Measurements from ENCODE around the gene OR13C9. TPM values are rescaled to one million over a fixed set of nuclear protein-coding genes. Genes with fewer than 3 reads are reported as not detected.
"Not testable (repeated sequence)": the region's sequence is repeated elsewhere in the genome, so short reads cannot be mapped to it uniquely, and the experiment has no call there.

The OR13C9 gene
- polyA plus RNA-seq, 3 donors: not detected

DNA sequence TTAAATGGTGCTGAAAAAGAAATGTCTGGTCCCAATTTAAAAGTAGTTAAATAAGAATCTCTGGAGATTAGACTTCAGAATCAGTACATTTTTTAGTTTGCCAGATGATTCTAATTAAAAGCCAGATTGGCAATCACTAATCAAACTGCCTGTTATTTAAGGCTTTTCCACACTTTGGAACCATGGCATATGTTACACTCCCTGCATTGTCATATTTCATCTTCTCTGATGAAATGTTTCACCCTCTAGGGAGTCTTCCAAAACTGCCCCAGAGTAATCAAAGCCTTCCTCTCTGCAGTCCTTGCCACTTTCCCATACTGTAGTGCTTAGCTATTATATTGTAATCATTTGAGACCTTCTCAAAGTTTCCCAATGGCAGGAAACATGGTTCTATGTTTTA is 17.5 kb upstream of the OR13C9 start:
- H3K4me2 ChIP-seq (replicated peaks; ENCODE audit: extremely low read depth, low read length, poor library complexity, severe bottlenecking): no peak overlapping the region
- intact Hi-C loops (cut with micrococcal nuclease): no loop called here
- no peak overlapping the region for H3K4me3 ChIP-seq (replicated peaks in 1 of 3; ENCODE audit: low read depth in 2 of 3, low read length in 3 of 3)
- DNase-seq: no peak
- no peaks in the 10 kb centered on the region for H4K20me1 ChIP-seq (ENCODE audit: insufficient read depth, low read length)
- TF ChIP-seq, protein P1, sequence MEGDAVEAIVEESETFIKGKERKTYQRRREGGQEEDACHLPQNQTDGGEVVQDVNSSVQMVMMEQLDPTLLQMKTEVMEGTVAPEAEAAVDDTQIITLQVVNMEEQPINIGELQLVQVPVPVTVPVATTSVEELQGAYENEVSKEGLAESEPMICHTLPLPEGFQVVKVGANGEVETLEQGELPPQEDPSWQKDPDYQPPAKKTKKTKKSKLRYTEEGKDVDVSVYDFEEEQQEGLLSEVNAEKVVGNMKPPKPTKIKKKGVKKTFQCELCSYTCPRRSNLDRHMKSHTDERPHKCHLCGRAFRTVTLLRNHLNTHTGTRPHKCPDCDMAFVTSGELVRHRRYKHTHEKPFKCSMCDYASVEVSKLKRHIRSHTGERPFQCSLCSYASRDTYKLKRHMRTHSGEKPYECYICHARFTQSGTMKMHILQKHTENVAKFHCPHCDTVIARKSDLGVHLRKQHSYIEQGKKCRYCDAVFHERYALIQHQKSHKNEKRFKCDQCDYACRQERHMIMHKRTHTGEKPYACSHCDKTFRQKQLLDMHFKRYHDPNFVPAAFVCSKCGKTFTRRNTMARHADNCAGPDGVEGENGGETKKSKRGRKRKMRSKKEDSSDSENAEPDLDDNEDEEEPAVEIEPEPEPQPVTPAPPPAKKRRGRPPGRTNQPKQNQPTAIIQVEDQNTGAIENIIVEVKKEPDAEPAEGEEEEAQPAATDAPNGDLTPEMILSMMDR (IDR thresholded peaks at IDR 0.05): no peak
- Mint-ChIP-seq H3K36me3 (no peaks in the 10 kb centered on the region), H3K9me3 (peaks cover 7 to 32% (median 25%) of the 10 kb centered on the region in 7 donors), H3K4me3 (no peak overlapping the region), H3K27me3 (ENCODE audit: low read depth in 3 of 3) (peaks cover 0 to 2% (median 0%) of the 10 kb centered on the region in 3 donors), H3K4me1 (no peaks in the 10 kb centered on the region), H3K27ac (no peak overlapping the region)
- H3K36me3 ChIP-seq (replicated peaks in 1 of 2; ENCODE audit: control insufficient read depth in 1 of 2, insufficient read depth in 2 of 2, low read length in 2 of 2): no peaks in the 10 kb centered on the region
- H3K79me2 ChIP-seq (ENCODE audit: insufficient read depth, low read length): no peaks in the 10 kb centered on the region
- H3K27me3 ChIP-seq (ENCODE audit: control insufficient read depth in 2 of 2, insufficient read depth in 2 of 2, low read length in 2 of 2): no peaks in the 10 kb centered on the region
- H3K27ac ChIP-seq (ENCODE audit: low read depth in 1 of 2, low read length in 2 of 2): no peak overlapping the region
- H2AFZ ChIP-seq (ENCODE audit: insufficient read depth, low read depth, low read length, poor library complexity, severe bottlenecking): no peak overlapping the region
- H3K9ac ChIP-seq (ENCODE audit: insufficient read depth, low read length, poor library complexity, severe bottlenecking): no peak overlapping the region
- peaks cover 16 to 39% of the 10 kb centered on the region in 2 donors for H3K9me3 ChIP-seq (replicated peaks in 1 of 2; ENCODE audit: control insufficient read depth in 1 of 2, insufficient read depth in 1 of 2, low read length in 2 of 2)
- no peaks in the 10 kb centered on the region for H3K4me1 ChIP-seq (ENCODE audit: control insufficient read depth in 1 of 2, insufficient read depth in 2 of 2, low read length in 2 of 2)

- H3K4me3 Mint-ChIP-seq: no peak overlapping the region
- no peaks in the 10 kb centered on the region for H3K36me3 ChIP-seq (replicated peaks in 1 of 2; ENCODE audit: control insufficient read depth in 1 of 2, insufficient read depth in 2 of 2, low read length in 2 of 2)
- peaks cover 16 to 39% of the 10 kb centered on the region in 2 donors for H3K9me3 ChIP-seq (replicated peaks in 1 of 2; ENCODE audit: control insufficient read depth in 1 of 2, insufficient read depth in 1 of 2, low read length in 2 of 2)
- no peaks in the 10 kb centered on the region for H3K4me1 ChIP-seq (ENCODE audit: control insufficient read depth in 1 of 2, insufficient read depth in 2 of 2, low read length in 2 of 2)
- no peak overlapping the region for H2AFZ ChIP-seq (ENCODE audit: insufficient read depth, low read depth, low read length, poor library complexity, severe bottlenecking)
- intact Hi-C loops (cut with micrococcal nuclease): no loop called here
- WGBS (ENCODE audit: insufficient coverage): 96% methylated on average over 28 of the region's 30 CpGs
- no peaks in the 10 kb centered on the region for H3K79me2 ChIP-seq (ENCODE audit: insufficient read depth, low read length)
- no peaks in the 10 kb centered on the region for H4K20me1 ChIP-seq (ENCODE audit: insufficient read depth, low read length)
- H3K9ac ChIP-seq (ENCODE audit: insufficient read depth, low read length, poor library complexity, severe bottlenecking): no peak overlapping the region
- no peaks in the 10 kb centered on the region for H3K4me1 Mint-ChIP-seq
- no peak for DNase-seq
- TF ChIP-seq, protein P1 (IDR thresholded peaks at IDR 0.05): no peak
- no peaks in the 10 kb centered on the region for H3K36me3 Mint-ChIP-seq
- H3K27ac Mint-ChIP-seq: no peak overlapping the region
- no peaks in the 10 kb centered on the region for H3K27me3 ChIP-seq (ENCODE audit: control insufficient read depth in 2 of 2, insufficient read depth in 2 of 2, low read length in 2 of 2)
- no peak overlapping the region for H3K4me3 ChIP-seq (replicated peaks in 1 of 3; ENCODE audit: low read depth in 2 of 3, low read length in 3 of 3)
- H3K9me3 Mint-ChIP-seq: peaks cover 7 to 32% (median 25%) of the 10 kb centered on the region in 7 donors
- H3K27ac ChIP-seq (ENCODE audit: low read depth in 1 of 2, low read length in 2 of 2): no peak overlapping the region
- H3K4me2 ChIP-seq (replicated peaks; ENCODE audit: extremely low read depth, low read length, poor library complexity, severe bottlenecking): no peak overlapping the region
- H3K27me3 Mint-ChIP-seq (ENCODE audit: low read depth in 3 of 3): peaks cover 0 to 2% (median 0%) of the 10 kb centered on the region in 3 donors
These were observed 16.0 kb upstream of the OR13C9 start for GRCh38 chr9:104633976-104634520.

DNA sequence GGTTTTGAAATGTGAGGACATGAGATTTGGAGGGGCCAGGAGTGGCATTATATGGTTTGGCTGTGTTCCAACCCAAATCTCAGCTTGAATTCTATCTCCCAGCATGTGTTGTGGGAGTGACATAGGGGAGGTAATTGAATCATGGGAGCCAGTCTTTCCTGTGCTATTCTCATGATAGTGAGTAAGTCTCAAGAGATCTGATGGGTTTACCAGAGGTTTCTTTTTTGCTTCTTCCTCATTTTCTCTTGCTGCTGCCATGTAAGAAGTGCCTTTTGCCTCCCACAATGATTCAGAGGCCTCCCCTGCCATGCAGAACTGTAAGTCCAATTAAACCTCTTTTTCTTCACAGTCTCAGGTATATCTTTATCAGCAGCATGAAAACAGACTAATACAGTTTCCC is 8.0 kb upstream of the OR13C9 start:
- H3K4me3 ChIP-seq (replicated peaks in 1 of 3; ENCODE audit: low read depth in 2 of 3, low read length in 3 of 3); intact Hi-C loops (cut with micrococcal nuclease); H2AFZ ChIP-seq (ENCODE audit: insufficient read depth, low read depth, low read length, poor library complexity, severe bottlenecking); H3K9me3 Mint-ChIP-seq; H3K79me2 ChIP-seq (ENCODE audit: insufficient read depth, low read length); H3K4me1 Mint-ChIP-seq; H3K27ac ChIP-seq (ENCODE audit: low read depth in 1 of 2, low read length in 2 of 2); H3K4me1 ChIP-seq (ENCODE audit: control insufficient read depth in 1 of 2, insufficient read depth in 2 of 2, low read length in 2 of 2); H3K9me3 ChIP-seq (replicated peaks in 1 of 2; ENCODE audit: control insufficient read depth in 1 of 2, insufficient read depth in 1 of 2, low read length in 2 of 2); H3K36me3 ChIP-seq (replicated peaks in 1 of 2; ENCODE audit: control insufficient read depth in 1 of 2, insufficient read depth in 2 of 2, low read length in 2 of 2); H3K27ac Mint-ChIP-seq; H3K27me3 Mint-ChIP-seq (ENCODE audit: low read depth in 3 of 3); DNase-seq; H3K36me3 Mint-ChIP-seq; H3K27me3 ChIP-seq (ENCODE audit: control insufficient read depth in 2 of 2, insufficient read depth in 2 of 2, low read length in 2 of 2); H3K4me2 ChIP-seq (replicated peaks; ENCODE audit: extremely low read depth, low read length, poor library complexity, severe bottlenecking); H4K20me1 ChIP-seq (ENCODE audit: insufficient read depth, low read length); H3K4me3 Mint-ChIP-seq; H3K9ac ChIP-seq (ENCODE audit: insufficient read depth, low read length, poor library complexity, severe bottlenecking): not testable (repeated sequence)

Measured in CD14-positive monocyte (primary cell).